GM12878 (cell line): ENCODE results near the gene SLC6A8.

Source experiments
- DPF2 ChIP-seq: fragments of 450-650 bp; IDR thresholded peaks from 2 replicates; pipeline ENCODE4 v1.6.1; 2017; ENCODE audit warnings: mild to moderate bottlenecking
- GABPA ChIP-seq: IDR thresholded peaks from 2 replicates; pipeline ENCODE4 v1.6.1; 2014; ENCODE audit warnings: antibody characterized with exemption, low read depth, mild to moderate bottlenecking, inconsistent platforms
- NFIC ChIP-seq: IDR thresholded peaks from 2 replicates; pipeline ENCODE4 v1.6.1; 2012; ENCODE audit warnings: low read depth, mild to moderate bottlenecking, inconsistent platforms, low read length, moderate library complexity
- POLR2A ChIP-seq: IDR thresholded peaks from 2 replicates; pipeline ENCODE4 v1.6.1; 2011; ENCODE audit warnings: low read depth, mild to moderate bottlenecking, low read length
- SMARCA5 ChIP-seq: fragments of 450-650 bp; IDR thresholded peaks from 2 replicates; pipeline ENCODE4 v1.6.1; 2017; ENCODE audit warnings: mild to moderate bottlenecking
- SMC3 ChIP-seq: IDR thresholded peaks from 2 replicates; pipeline ENCODE4 v1.6.1; 2011; ENCODE audit warnings: low read length, improper control_type of control experiment, borderline replicate concordance
- TF ChIP-seq, protein P1 (sequence below), 3 experiments: IDR thresholded peaks in 2 of 3; conservative IDR thresholded peaks in 1 of 3; 2 replicates each; pipeline ENCODE4 v1.5.1; 2011; ENCODE audit warnings: low read depth in 3 of 3, low read length in 3 of 3, mild to moderate bottlenecking in 3 of 3, control low read depth in 2 of 3, moderate library complexity in 2 of 3, inconsistent platforms in 1 of 3, mixed read lengths in 1 of 3; ENCODE audit not compliant: control insufficient read depth in 2 of 3, insufficient read depth in 1 of 3; ENCODE audit errors: extremely low read depth in 1 of 3
- TF ChIP-seq, protein P2 (sequence below): fragments of 450-650 bp; IDR thresholded peaks from 2 replicates; pipeline ENCODE4 v1.6.1; 2016; ENCODE audit warnings: mild to moderate bottlenecking, moderate library complexity, borderline replicate concordance
- TF ChIP-seq, protein P3 (sequence below): fragments of 450-650 bp; conservative IDR thresholded peaks from 2 replicates; pipeline ENCODE4 v1.6.1; 2017; ENCODE audit warnings: mild to moderate bottlenecking, moderate library complexity

DNA sequence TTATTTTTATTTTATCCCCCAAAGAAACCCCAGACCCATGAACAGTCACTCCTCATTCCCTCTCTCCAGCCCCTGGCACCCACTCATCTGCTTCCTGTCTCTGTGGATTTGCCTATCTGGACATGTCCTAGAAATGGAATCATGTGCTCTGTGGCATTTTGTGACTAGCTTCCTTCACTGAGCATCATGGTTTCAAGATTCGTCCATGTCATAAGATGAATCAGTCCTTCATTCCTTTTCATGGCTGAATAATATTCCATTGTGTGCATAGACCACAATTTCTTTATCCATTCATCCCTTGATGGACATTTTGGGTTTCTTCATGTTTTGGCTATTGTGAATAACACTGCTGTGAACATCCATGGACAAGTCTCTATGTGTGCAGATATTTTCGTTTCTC lies 47.1 kb downstream of the SLC6A8 start:
- TF ChIP-seq, protein P1, sequence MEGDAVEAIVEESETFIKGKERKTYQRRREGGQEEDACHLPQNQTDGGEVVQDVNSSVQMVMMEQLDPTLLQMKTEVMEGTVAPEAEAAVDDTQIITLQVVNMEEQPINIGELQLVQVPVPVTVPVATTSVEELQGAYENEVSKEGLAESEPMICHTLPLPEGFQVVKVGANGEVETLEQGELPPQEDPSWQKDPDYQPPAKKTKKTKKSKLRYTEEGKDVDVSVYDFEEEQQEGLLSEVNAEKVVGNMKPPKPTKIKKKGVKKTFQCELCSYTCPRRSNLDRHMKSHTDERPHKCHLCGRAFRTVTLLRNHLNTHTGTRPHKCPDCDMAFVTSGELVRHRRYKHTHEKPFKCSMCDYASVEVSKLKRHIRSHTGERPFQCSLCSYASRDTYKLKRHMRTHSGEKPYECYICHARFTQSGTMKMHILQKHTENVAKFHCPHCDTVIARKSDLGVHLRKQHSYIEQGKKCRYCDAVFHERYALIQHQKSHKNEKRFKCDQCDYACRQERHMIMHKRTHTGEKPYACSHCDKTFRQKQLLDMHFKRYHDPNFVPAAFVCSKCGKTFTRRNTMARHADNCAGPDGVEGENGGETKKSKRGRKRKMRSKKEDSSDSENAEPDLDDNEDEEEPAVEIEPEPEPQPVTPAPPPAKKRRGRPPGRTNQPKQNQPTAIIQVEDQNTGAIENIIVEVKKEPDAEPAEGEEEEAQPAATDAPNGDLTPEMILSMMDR (IDR thresholded peaks at IDR 0.05 in 2 of 3, conservative IDR thresholded peaks at IDR 0.05 in 1 of 3; ENCODE audit: control insufficient read depth in 2 of 3, extremely low read depth in 1 of 3, insufficient read depth in 1 of 3, low read depth in 3 of 3, low read length in 3 of 3): no peak
- TF ChIP-seq DPF2 (no peak), SMARCA5 (no peak), NFIC (no peak), GABPA (no peak), POLR2A (no peak), SMC3 (no peak)
- TF ChIP-seq, protein P2, sequence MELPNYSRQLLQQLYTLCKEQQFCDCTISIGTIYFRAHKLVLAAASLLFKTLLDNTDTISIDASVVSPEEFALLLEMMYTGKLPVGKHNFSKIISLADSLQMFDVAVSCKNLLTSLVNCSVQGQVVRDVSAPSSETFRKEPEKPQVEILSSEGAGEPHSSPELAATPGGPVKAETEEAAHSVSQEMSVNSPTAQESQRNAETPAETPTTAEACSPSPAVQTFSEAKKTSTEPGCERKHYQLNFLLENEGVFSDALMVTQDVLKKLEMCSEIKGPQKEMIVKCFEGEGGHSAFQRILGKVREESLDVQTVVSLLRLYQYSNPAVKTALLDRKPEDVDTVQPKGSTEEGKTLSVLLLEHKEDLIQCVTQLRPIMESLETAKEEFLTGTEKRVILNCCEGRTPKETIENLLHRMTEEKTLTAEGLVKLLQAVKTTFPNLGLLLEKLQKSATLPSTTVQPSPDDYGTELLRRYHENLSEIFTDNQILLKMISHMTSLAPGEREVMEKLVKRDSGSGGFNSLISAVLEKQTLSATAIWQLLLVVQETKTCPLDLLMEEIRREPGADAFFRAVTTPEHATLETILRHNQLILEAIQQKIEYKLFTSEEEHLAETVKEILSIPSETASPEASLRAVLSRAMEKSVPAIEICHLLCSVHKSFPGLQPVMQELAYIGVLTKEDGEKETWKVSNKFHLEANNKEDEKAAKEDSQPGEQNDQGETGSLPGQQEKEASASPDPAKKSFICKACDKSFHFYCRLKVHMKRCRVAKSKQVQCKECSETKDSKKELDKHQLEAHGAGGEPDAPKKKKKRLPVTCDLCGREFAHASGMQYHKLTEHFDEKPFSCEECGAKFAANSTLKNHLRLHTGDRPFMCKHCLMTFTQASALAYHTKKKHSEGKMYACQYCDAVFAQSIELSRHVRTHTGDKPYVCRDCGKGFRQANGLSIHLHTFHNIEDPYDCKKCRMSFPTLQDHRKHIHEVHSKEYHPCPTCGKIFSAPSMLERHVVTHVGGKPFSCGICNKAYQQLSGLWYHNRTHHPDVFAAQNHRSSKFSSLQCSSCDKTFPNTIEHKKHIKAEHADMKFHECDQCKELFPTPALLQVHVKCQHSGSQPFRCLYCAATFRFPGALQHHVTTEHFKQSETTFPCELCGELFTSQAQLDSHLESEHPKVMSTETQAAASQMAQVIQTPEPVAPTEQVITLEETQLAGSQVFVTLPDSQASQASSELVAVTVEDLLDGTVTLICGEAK: no peak
- TF ChIP-seq, protein P3, sequence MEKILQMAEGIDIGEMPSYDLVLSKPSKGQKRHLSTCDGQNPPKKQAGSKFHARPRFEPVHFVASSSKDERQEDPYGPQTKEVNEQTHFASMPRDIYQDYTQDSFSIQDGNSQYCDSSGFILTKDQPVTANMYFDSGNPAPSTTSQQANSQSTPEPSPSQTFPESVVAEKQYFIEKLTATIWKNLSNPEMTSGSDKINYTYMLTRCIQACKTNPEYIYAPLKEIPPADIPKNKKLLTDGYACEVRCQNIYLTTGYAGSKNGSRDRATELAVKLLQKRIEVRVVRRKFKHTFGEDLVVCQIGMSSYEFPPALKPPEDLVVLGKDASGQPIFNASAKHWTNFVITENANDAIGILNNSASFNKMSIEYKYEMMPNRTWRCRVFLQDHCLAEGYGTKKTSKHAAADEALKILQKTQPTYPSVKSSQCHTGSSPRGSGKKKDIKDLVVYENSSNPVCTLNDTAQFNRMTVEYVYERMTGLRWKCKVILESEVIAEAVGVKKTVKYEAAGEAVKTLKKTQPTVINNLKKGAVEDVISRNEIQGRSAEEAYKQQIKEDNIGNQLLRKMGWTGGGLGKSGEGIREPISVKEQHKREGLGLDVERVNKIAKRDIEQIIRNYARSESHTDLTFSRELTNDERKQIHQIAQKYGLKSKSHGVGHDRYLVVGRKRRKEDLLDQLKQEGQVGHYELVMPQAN: no peak
